GM18520 (cell line): ENCODE results near the gene RBPJ.

Source experiments
- ATAC-seq: cut with Tn5 transposase; IDR thresholded peaks from one replicate; pipeline ENCODE4 v1.9.1; 2021; ENCODE audit not compliant: unreplicated experiment

RBPJ gene

GRCh38 chr4:26454961-26455360 lies 134.1 kb downstream of the RBPJ start:
- no peak for ATAC-seq

GRCh38 chr4:26455571-26455970 lies 134.8 kb downstream of the RBPJ start:
- no peak for ATAC-seq

- no peak for ATAC-seq
These were observed 136.6 kb downstream of the RBPJ start for GRCh38 chr4:26457412-26457811.

GRCh38 chr4:26458157-26458561 lies 137.3 kb downstream of the RBPJ start:
- ATAC-seq = no peak

- ATAC-seq = peak; percentile 60
These were observed 138.4 kb downstream of the RBPJ start for GRCh38 chr4:26459054-26459755.

- ATAC-seq = no peak
These were observed 139.1 kb downstream of the RBPJ start for GRCh38 chr4:26459756-26460530.

- no peak for ATAC-seq
These were observed 142.1 kb downstream of the RBPJ start for GRCh38 chr4:26462874-26463273.

- no peak for ATAC-seq
These were observed 142.6 kb downstream of the RBPJ start for GRCh38 chr4:26463386-26463785.

- ATAC-seq = no peak
These were observed 143.7 kb downstream of the RBPJ start for GRCh38 chr4:26464420-26465095.

GRCh38 chr4:26466578-26467270 lies 145.9 kb downstream of the RBPJ start:
- ATAC-seq = no peak

GRCh38 chr4:26467724-26468123 lies 146.9 kb downstream of the RBPJ start:
- ATAC-seq = no peak

- no peak for ATAC-seq
These were observed 147.6 kb downstream of the RBPJ start for GRCh38 chr4:26468283-26468949.

- ATAC-seq = no peak
These were observed 148.2 kb downstream of the RBPJ start for GRCh38 chr4:26468977-26469376.

- ATAC-seq = no peak
These were observed 151.1 kb downstream of the RBPJ start for GRCh38 chr4:26471890-26472289.

- ATAC-seq = no peak
These were observed 153.1 kb downstream of the RBPJ start for GRCh38 chr4:26473893-26474292.

GRCh38 chr4:26474551-26474950 lies 153.7 kb downstream of the RBPJ start:
- ATAC-seq = no peak

- no peak for ATAC-seq
These were observed 154.9 kb downstream of the RBPJ start for GRCh38 chr4:26475716-26476115.

GRCh38 chr4:26476545-26476944 lies 155.7 kb downstream of the RBPJ start:
- no peak for ATAC-seq

GRCh38 chr4:26478330-26478729 lies 157.5 kb downstream of the RBPJ start:
- no peak for ATAC-seq

- ATAC-seq = no peak
These were observed 162.0 kb downstream of the RBPJ start for GRCh38 chr4:26482508-26483462.
